ENCODE data around the gene NAV2.
"Not testable (repeated sequence)": the region's sequence is repeated elsewhere in the genome, so short reads cannot be mapped to it uniquely, and the experiment has no call there.

The NAV2 gene

GRCh38 chr11:20070459-20070858 lies 357.8 kb downstream of the NAV2 start:
- DNase-seq (ENCODE audit: low read depth in 1 of 2, low spot score in 1 of 2): no peak

- no peak for DNase-seq (ENCODE audit: low read depth in 1 of 2, low spot score in 1 of 2)
Observed at GRCh38 chr11:20075627-20076026, 363.0 kb downstream of the NAV2 start.

GRCh38 chr11:20078846-20079245 lies 366.2 kb downstream of the NAV2 start:
- no peak for DNase-seq (ENCODE audit: low read depth in 1 of 2, low spot score in 1 of 2)

- DNase-seq (ENCODE audit: low read depth in 1 of 2, low spot score in 1 of 2): no peak
Observed at GRCh38 chr11:20080032-20080685, 367.5 kb downstream of the NAV2 start.

- no peak for DNase-seq (ENCODE audit: low read depth in 1 of 2, low spot score in 1 of 2)
Observed at GRCh38 chr11:20081336-20081735, 368.7 kb downstream of the NAV2 start.

GRCh38 chr11:20083877-20084276 lies 371.2 kb downstream of the NAV2 start:
- not testable (repeated sequence) for DNase-seq (ENCODE audit: low read depth in 1 of 2, low spot score in 1 of 2)

GRCh38 chr11:20084921-20085814 lies 372.5 kb downstream of the NAV2 start:
- DNase-seq (ENCODE audit: low read depth in 1 of 2, low spot score in 1 of 2): no peak

- no peak for DNase-seq (ENCODE audit: low read depth in 1 of 2, low spot score in 1 of 2)
Observed at GRCh38 chr11:20085918-20086317, 373.3 kb downstream of the NAV2 start.

GRCh38 chr11:20087118-20087521 lies 374.5 kb downstream of the NAV2 start:
- no peak for DNase-seq (ENCODE audit: low read depth in 1 of 2, low spot score in 1 of 2)

GRCh38 chr11:20088397-20089225 lies 376.0 kb downstream of the NAV2 start:
- DNase-seq (ENCODE audit: low read depth in 1 of 2, low spot score in 1 of 2): no peak

- DNase-seq (ENCODE audit: low read depth in 1 of 2, low spot score in 1 of 2): no peak
Observed at GRCh38 chr11:20089367-20089766, 376.7 kb downstream of the NAV2 start.

GRCh38 chr11:20089796-20090653 lies 377.4 kb downstream of the NAV2 start:
- DNase-seq (ENCODE audit: low read depth in 1 of 2, low spot score in 1 of 2): no peak

- no peak for DNase-seq (ENCODE audit: low read depth in 1 of 2, low spot score in 1 of 2)
Observed at GRCh38 chr11:20090654-20091374, 378.2 kb downstream of the NAV2 start.

GRCh38 chr11:20093775-20094174 lies 381.1 kb downstream of the NAV2 start:
- no peak for DNase-seq (ENCODE audit: low read depth in 1 of 2, low spot score in 1 of 2)

- no peak for DNase-seq (ENCODE audit: low read depth in 1 of 2, low spot score in 1 of 2)
Observed at GRCh38 chr11:20095189-20095588, 382.6 kb downstream of the NAV2 start.

- DNase-seq (ENCODE audit: low read depth in 1 of 2, low spot score in 1 of 2): no peak
Observed at GRCh38 chr11:20097319-20098221, 384.9 kb downstream of the NAV2 start.

- no peak for DNase-seq (ENCODE audit: low read depth in 1 of 2, low spot score in 1 of 2)
Observed at GRCh38 chr11:20099527-20099926, 386.9 kb downstream of the NAV2 start.

- no peak for DNase-seq (ENCODE audit: low read depth in 1 of 2, low spot score in 1 of 2)
Observed at GRCh38 chr11:20102397-20102796, 389.8 kb downstream of the NAV2 start.

GRCh38 chr11:20103281-20103680 lies 390.6 kb downstream of the NAV2 start:
- DNase-seq (ENCODE audit: low read depth in 1 of 2, low spot score in 1 of 2): no peak
